GM10266 (cell line): ENCODE measurements around the gene TENM4.

Source experiments
- DNase-seq: peaks from one replicate; pipeline ENCODE4 v3.0.0; 2012; ENCODE audit errors: extremely low spot score
- TF ChIP-seq, protein P1 (sequence below): IDR thresholded peaks from 2 replicates; pipeline ENCODE4 v1.5.1; 2012; ENCODE audit warnings: mild to moderate bottlenecking, low read depth; ENCODE audit not compliant: control insufficient read depth, insufficient read depth; ENCODE audit errors: missing control alignments

The TENM4 gene

DNA sequence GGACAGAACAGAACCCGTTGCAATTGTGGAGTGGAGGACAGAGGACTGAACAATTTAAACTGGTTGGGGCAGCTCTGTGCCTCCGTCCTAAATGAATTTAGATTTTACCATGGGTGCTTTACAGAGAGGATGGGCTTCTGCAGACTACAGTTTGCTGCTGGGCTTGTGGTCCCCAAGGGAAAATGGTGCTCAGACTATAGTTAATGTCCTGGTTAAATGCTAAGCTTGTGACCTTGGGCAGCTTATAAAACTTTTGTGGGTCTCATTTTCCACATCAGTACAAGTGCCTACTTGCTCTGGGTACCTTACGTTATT is 511.0 kb downstream of the TENM4 start:
- DNase-seq: no peak
- TF ChIP-seq, protein P1, sequence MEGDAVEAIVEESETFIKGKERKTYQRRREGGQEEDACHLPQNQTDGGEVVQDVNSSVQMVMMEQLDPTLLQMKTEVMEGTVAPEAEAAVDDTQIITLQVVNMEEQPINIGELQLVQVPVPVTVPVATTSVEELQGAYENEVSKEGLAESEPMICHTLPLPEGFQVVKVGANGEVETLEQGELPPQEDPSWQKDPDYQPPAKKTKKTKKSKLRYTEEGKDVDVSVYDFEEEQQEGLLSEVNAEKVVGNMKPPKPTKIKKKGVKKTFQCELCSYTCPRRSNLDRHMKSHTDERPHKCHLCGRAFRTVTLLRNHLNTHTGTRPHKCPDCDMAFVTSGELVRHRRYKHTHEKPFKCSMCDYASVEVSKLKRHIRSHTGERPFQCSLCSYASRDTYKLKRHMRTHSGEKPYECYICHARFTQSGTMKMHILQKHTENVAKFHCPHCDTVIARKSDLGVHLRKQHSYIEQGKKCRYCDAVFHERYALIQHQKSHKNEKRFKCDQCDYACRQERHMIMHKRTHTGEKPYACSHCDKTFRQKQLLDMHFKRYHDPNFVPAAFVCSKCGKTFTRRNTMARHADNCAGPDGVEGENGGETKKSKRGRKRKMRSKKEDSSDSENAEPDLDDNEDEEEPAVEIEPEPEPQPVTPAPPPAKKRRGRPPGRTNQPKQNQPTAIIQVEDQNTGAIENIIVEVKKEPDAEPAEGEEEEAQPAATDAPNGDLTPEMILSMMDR: no peak

DNA sequence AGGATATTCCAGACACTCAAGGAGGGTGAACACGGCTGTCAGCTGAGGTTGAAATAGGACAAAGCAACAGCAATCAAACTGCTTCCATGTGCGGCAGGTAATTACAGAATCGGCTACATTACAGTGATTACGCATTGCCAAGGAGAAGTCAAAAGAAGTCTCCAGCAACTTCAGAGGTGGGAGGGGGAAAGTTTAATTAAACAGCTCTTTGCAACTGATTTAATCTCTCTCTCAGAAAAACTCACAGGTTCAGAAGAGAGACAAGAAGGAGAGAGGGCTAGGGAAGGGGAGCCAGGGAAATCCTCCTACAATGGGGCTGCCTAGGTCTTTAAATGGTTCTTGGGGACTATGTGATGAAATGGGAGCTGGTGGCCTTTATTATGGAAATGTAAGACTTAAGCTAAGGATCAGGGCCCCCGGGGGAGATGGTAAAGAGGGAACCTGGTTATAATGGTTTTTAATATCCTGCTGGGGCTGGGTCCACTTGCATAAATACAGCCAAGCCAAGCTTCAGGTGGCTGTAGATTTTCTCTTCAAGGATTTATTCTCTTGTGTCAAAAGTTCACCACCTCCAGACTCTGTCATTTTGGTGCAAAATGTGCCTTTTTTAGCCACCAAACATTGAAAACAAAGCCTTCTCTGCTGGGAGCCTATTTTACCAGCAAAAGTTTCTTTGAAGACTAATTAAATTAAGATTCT is 511.5 kb downstream of the TENM4 start:
- TF ChIP-seq, protein P1: no peak
- no peak for DNase-seq

DNA sequence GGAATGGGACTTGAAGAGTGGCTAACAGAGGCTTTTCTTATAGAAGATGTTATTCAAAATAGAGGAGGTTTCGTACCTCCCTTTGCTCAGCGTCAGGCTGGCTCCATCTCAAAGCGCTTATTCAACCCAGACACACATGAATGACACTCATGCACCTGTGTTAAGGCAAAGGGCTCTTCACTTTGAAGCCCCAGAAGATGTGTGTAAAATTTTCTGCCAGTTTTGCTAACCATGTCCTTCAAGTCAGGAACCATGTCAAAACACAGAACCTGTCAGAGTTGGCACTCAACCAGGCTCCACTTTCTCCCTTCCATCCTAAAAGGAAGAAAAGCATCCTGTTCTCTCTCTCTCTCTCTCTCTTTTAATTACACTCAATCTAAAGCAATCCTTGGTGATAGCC is 513.3 kb downstream of the TENM4 start:
- DNase-seq: no peak
- TF ChIP-seq, protein P1: no peak

DNA sequence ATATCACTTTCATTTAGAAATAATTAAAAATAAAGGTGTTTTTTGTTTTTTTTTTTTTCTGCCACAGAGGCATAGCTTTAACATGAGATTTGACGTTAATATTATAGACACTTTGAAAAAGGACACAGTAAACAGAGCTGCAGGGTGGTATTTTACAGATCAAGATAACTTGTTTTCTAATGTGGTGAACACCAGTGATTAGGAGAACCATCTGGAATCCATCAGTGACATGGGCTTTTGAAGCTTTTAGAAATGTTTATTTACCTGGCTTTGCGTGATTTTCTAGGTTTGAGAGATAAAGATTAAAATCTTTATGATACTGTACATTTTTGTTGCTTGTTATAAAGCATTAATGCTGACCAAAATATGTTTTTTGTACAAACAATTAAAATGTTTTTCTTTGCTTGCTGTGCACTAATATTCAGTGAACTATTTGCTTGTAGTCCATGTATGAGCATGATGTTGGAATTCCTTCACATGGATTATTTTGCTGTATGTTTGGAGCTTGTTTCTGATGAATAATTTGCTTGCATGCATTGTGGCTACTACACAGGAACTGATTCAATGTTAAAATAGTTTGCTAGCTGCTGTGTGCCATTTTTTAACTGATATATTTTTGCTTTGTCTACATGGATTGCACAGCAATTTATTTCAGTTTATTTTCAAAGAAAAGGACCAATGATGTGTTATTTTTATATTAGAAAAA is 514.0 kb downstream of the TENM4 start:
- DNase-seq: no peak
- TF ChIP-seq, protein P1: no peak

DNA sequence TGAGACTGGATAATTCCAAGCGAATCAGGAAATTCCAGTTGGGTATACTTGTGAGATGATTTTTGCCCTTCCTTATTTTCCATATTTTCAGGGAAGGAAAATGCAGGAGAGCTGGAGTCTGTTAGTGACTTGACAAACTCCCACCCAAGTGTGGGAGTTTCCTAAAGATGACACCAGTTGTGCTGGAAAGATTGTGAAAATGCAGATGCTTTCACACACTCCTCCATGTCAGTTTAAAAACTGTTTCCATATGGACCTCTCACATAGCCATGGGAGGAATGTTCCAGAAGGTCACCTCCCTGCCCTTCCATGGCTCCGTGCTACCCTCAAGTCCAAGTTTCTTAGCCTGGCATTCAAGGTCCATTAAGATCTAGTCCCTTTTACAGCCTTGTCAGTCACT is 515.4 kb downstream of the TENM4 start:
- no peak for DNase-seq
- TF ChIP-seq, protein P1: no peak

DNA sequence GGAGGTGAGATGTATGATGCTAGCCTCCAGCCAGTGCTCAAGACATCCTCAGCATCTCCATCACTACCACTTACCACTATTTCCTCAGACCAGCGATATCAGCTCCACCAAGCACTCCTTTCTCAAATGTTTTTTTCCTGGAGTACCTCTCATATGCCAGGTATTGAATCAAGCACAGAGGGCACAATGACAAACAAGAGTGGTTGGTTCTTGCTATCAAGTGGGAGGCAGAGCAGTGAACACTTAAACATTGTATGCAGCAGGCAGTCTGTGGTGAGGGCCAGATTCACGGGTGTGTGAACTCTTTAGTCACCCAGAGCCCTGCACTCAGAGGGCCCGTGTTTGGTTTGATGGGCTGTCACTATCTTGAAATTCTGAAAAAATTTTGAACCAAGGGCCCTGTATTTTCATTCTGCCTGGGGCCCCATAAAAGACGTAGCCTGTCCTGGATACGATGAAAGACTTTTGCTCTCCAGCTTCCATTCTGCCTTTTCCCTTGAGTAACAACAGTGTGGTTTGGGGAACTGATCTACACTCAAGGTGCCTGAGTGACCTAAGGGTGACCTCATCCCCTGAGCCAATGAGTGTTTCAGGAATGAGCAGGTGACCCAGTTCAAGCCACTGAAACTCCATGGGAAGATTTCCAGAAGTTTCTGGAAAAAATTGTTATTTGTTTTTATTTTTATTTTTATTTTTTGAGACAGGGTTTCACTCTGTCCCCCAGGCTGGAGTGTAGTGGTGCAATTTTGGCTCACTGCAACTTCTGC is 517.8 kb downstream of the TENM4 start:
- TF ChIP-seq, protein P1: no peak
- DNase-seq: no peak

DNA sequence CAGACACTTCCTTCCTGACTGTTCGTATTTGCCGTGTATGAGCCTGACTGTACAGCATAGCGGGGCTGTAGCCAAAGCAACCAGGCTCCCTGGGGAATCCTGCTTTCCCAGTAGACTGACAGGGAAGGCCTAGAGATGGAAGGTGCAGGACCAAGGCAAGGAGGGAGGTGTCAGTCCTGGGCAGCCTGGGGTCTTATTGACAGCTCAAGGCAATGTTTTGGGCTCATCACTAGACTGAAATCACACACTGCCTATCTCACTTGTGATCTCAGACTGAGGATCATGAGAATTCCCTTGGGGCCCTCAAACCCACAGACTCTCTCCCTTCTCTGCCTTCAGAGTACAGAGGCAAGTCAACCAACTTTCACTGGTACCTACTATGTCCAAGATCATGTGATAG is 519.3 kb downstream of the TENM4 start:
- no peak for DNase-seq
- TF ChIP-seq, protein P1: no peak
